ENCODE results near the gene PHLDA3. TPM values are rescaled to one million over a fixed set of nuclear protein-coding genes. Genes with fewer than 3 reads are reported as not detected.

Gene PHLDA3
- total RNA-seq, 1 donor from 2014 or later, result 9.2 TPM

DNA sequence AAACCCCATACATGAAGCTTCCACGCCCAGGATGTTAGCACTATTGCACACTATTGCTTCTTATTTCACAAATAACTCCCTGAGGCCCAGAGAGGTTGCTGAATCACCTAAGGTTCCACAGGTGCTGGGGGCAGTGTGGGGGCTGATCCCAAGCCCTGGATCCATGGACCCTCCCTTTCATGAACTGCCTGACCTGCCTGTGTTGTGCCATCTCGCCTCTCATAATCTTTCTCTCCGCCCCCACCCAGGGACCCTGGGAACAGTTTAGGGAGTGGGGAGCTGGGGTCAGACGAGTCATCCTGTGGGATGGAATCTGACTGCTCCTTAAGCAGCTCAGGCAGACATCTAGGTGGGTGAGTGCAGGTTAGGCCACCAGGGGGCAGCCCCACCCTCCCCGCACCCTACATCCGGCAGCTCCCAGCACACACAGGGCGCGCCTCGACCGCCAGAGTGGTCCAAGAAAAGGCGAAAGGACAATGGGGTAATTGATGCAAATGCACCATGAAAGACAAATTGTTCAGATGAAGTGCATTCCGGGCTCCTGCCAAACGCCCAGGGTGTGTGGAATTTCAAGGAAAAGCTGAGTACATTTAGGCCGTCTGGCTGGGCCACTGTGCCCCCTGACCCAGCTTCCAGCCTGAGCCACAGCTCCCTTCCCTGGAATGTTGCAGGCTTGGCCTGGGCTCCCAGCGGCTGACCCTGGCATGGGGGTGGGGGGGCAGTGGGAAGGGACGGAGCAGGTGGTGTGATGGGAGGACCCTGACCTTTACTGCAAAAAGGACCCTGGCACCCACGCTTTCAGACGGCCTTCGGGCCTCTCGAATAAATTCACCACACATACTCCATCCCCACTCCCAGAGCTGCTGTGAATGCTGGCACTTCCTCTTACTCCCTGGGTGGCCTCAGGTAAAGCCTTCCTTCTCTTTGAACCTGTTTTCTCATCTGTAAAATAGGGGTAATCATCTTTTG is 20.8 kb downstream of the PHLDA3 start:
- intact Hi-C loops (cut with micrococcal nuclease), result loop anchor here (1.0 kb wide), 2 partner anchors 34 to 65 kb away; no protein-coding TSS in a partner anchor
- Mint-ChIP-seq H3K9me3 (no peaks in the 10 kb centered on the region), H3K4me3 (ENCODE audit: low read depth) (no peak overlapping the region), H3K27me3 (ENCODE audit: low read depth) (peaks cover 7% of the 10 kb centered on the region), H3K27ac (no peak overlapping the region), H3K36me3 (ENCODE audit: low read depth) (no peaks in the 10 kb centered on the region), H3K4me1 (ENCODE audit: low read depth) (peaks cover 20% of the 10 kb centered on the region)
- DNase-seq (ENCODE audit: low spot score), result peak; percentile 45

DNA sequence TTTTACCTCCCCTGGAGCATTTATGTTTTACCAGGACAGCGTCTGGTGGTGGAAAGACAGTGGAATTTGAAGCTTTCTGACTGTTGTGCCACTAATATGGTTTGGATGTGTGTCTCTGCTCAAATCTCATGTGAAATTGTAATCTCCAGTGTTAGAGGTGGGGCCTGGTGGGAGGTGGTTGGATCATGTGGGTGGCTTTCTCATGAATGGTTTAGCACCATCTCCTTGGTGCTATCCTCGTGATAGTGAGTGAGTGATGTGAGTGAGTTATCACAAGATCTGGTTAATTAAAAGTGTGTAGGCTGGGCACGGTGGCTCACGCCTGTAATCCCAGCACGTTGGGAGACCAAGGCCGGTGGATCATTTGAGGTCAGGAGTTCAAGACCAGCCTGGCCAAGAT is 23.7 kb downstream of the PHLDA3 start:
- DNase-seq (ENCODE audit: low spot score), result no peak
- H3K4me3 Mint-ChIP-seq (ENCODE audit: low read depth), result no peak overlapping the region
- H3K27ac Mint-ChIP-seq, result no peak overlapping the region
- no peaks in the 10 kb centered on the region for H3K9me3 Mint-ChIP-seq
- H3K36me3 Mint-ChIP-seq (ENCODE audit: low read depth), result no peaks in the 10 kb centered on the region
- intact Hi-C loops (cut with micrococcal nuclease), result no loop called here
- peaks cover 13% of the 10 kb centered on the region for H3K4me1 Mint-ChIP-seq (ENCODE audit: low read depth)
- peaks cover 23% of the 10 kb centered on the region for H3K27me3 Mint-ChIP-seq (ENCODE audit: low read depth)

DNA sequence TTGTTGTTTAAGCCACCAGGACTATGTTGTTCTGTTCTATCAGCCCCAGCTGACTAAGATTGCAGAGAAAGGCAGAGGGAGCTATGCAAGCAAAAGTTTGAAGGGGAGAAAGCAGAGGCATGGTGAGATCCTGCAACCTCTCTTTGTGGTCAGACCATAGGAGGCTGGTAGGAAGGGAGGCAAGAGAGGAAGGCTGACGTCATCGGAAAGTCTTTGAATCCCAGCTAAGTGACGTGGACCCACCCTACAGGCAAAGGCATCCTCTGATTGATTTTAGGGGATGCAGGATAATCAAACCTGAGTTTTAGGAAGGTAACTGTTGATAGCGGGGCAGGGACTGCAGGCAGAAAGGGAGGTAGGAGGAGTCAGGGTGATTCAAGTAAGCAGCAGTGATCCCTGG is 24.2 kb downstream of the PHLDA3 start:
- intact Hi-C loops (cut with micrococcal nuclease), result no loop called here
- H3K4me3 Mint-ChIP-seq (ENCODE audit: low read depth), result no peak overlapping the region
- H3K27me3 Mint-ChIP-seq (ENCODE audit: low read depth), result peaks cover 24% of the 10 kb centered on the region
- no peaks in the 10 kb centered on the region for H3K9me3 Mint-ChIP-seq
- H3K36me3 Mint-ChIP-seq (ENCODE audit: low read depth), result no peaks in the 10 kb centered on the region
- DNase-seq (ENCODE audit: low spot score), result no peak
- H3K4me1 Mint-ChIP-seq (ENCODE audit: low read depth), result peaks cover 13% of the 10 kb centered on the region
- no peak overlapping the region for H3K27ac Mint-ChIP-seq

DNA sequence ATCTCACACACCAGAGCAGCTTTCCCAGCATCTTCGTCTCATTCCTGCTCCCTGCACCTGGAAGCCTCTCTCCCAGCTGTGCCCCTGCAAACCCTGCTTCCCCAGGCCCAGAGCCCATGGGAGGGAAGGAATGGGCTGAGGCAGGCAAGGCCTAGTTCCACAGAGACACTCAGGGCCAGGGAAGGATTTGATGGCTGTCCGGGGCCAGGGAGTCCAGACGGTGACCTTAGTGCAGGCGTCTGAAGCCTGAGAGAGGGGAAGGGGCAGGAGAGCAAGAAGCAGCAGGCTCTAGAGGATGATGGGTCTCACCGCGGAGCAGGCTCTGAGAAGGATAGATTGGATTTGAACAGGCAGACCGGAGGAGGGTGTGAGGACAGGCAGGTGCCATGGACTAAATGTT is 25.2 kb downstream of the PHLDA3 start:
- intact Hi-C loops (cut with micrococcal nuclease), result no loop called here
- no peaks in the 10 kb centered on the region for H3K9me3 Mint-ChIP-seq
- H3K4me3 Mint-ChIP-seq (ENCODE audit: low read depth), result no peak overlapping the region
- DNase-seq (ENCODE audit: low spot score), result no peak
- H3K27ac Mint-ChIP-seq, result no peak overlapping the region
- no peaks in the 10 kb centered on the region for H3K36me3 Mint-ChIP-seq (ENCODE audit: low read depth)
- peaks cover 25% of the 10 kb centered on the region for H3K27me3 Mint-ChIP-seq (ENCODE audit: low read depth)
- H3K4me1 Mint-ChIP-seq (ENCODE audit: low read depth), result peaks cover 13% of the 10 kb centered on the region

DNA sequence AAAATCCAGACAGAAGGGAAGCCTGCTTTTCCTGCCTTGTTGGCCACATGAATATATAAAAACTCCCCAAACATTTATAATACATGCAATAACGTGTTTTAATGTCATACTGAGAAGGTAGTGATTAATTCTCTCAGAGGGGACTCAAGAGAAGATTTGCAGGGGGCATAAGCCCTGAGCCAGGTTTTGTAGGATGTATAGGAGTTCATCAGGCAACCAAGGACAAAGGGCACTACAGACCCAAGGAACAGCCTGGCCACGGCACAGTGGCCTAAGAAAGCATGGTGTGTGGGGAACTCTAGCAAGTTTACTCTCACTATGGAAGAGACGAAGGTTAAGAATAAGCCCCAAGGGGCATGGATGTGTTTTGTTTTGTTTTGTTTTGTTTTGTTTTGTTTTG is 32.0 kb downstream of the PHLDA3 start:
- Mint-ChIP-seq H3K27me3 (ENCODE audit: low read depth) (peaks cover 30% of the 10 kb centered on the region), H3K27ac (no peak overlapping the region), H3K36me3 (ENCODE audit: low read depth) (no peaks in the 10 kb centered on the region), H3K4me1 (ENCODE audit: low read depth) (peaks cover 5% of the 10 kb centered on the region), H3K4me3 (ENCODE audit: low read depth) (no peak overlapping the region), H3K9me3 (no peaks in the 10 kb centered on the region)
- no peak for DNase-seq (ENCODE audit: low spot score)
- intact Hi-C loops (cut with micrococcal nuclease), result no loop called here

DNA sequence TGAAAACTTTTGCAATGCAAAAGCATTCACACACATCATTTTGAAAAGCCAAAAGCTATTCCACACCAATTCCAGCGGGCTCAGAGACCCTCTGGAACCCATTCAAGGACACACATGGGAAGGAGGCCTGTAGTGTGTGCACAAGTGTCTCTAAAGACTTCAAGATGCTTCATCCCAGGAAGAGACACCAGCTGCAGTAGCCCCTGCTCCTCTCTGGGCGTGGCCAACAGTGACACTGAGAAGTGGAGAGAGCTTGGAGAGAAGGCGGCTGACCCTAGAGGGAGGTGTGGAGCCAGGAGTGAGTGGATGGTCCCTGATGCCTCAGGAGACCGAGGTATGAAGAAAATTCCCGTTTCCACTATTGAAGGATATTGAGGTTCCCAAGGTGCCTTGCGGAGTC is 32.6 kb downstream of the PHLDA3 start:
- Mint-ChIP-seq H3K4me1 (ENCODE audit: low read depth) (peaks cover 5% of the 10 kb centered on the region), H3K27me3 (ENCODE audit: low read depth) (peaks cover 25% of the 10 kb centered on the region), H3K4me3 (ENCODE audit: low read depth) (no peak overlapping the region), H3K27ac (no peak overlapping the region), H3K36me3 (ENCODE audit: low read depth) (no peaks in the 10 kb centered on the region), H3K9me3 (no peaks in the 10 kb centered on the region)
- DNase-seq (ENCODE audit: low spot score), result no peak
- intact Hi-C loops (cut with micrococcal nuclease), result no loop called here

DNA sequence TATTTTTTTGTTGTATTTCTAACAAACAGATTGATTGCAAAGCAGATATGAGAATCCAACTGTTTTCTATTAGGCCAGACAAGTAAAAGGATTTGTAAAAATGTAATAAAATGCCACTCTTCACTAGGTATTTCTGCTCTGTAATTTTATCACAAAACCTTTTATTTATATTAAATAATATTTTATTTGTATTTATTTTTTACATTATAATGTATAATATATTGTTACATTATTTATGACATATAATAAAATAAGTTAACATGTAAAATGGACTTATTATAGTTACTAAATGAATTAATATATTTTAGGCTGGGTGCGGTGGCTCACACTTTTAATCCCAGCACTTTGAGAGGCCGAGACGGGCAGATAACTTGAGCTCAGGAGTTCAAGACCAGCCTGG is 34.7 kb downstream of the PHLDA3 start:
- Mint-ChIP-seq H3K9me3 (no peaks in the 10 kb centered on the region), H3K4me3 (ENCODE audit: low read depth) (no peak overlapping the region), H3K36me3 (ENCODE audit: low read depth) (no peaks in the 10 kb centered on the region), H3K27me3 (ENCODE audit: low read depth) (peaks cover 22% of the 10 kb centered on the region), H3K27ac (no peak overlapping the region), H3K4me1 (ENCODE audit: low read depth) (peaks cover 5% of the 10 kb centered on the region)
- no peak for DNase-seq (ENCODE audit: low spot score)
- intact Hi-C loops (cut with micrococcal nuclease), result loop anchor here (2.0 kb wide), 1 partner anchor 47 kb away; no protein-coding TSS in a partner anchor

DNA sequence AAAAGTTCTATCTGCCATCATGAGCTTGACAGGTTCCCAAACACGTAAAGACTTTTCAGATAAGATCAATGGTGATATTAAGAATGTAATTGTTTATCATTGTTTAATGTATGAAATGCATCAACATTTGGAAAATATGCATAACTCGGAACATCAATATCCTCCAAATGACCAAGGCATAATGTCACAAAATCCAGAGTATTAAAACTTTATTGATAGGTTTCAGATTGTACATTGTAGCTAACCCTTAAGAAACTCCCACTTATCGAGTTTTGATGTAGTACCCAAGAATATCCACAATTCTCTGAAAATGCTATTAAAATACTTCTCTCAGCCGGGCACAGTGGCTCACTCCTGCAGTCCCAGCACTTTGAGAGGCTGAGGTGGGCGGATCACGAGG is 35.4 kb downstream of the PHLDA3 start:
- no peak for DNase-seq (ENCODE audit: low spot score)
- H3K9me3 Mint-ChIP-seq, result no peaks in the 10 kb centered on the region
- intact Hi-C loops (cut with micrococcal nuclease), result loop anchor here (2.0 kb wide), 1 partner anchor 47 kb away; no protein-coding TSS in a partner anchor
- no peaks in the 10 kb centered on the region for H3K36me3 Mint-ChIP-seq (ENCODE audit: low read depth)
- no peak overlapping the region for H3K4me3 Mint-ChIP-seq (ENCODE audit: low read depth)
- H3K27ac Mint-ChIP-seq, result no peak overlapping the region
- H3K27me3 Mint-ChIP-seq (ENCODE audit: low read depth), result peaks cover 22% of the 10 kb centered on the region
- H3K4me1 Mint-ChIP-seq (ENCODE audit: low read depth), result peaks cover 5% of the 10 kb centered on the region

DNA sequence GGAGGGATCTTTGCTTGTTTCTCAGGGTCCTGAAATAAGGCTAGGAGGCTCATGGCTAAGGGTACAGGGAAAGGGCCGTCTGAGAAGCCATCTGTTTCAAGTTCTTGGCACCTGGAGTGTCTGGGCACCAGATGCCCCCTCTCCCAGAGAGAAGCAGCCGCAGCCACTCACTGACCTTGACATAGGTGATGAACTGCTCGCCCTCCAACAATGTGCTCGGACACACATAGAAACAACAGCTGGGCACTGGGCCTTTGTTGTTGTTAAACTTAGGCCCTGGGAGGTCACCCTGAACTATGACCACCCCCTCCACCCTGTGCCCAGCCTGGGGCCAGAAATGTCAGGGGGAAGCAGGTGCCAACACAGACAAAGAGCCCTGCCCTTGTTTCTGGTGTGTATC is 38.2 kb downstream of the PHLDA3 start:
- Mint-ChIP-seq H3K9me3 (no peaks in the 10 kb centered on the region), H3K36me3 (ENCODE audit: low read depth) (no peaks in the 10 kb centered on the region), H3K4me3 (ENCODE audit: low read depth) (no peak overlapping the region), H3K4me1 (ENCODE audit: low read depth) (peaks cover 5% of the 10 kb centered on the region), H3K27ac (no peak overlapping the region), H3K27me3 (ENCODE audit: low read depth) (peaks cover 12% of the 10 kb centered on the region)
- intact Hi-C loops (cut with micrococcal nuclease), result no loop called here
- DNase-seq (ENCODE audit: low spot score), result no peak

DNA sequence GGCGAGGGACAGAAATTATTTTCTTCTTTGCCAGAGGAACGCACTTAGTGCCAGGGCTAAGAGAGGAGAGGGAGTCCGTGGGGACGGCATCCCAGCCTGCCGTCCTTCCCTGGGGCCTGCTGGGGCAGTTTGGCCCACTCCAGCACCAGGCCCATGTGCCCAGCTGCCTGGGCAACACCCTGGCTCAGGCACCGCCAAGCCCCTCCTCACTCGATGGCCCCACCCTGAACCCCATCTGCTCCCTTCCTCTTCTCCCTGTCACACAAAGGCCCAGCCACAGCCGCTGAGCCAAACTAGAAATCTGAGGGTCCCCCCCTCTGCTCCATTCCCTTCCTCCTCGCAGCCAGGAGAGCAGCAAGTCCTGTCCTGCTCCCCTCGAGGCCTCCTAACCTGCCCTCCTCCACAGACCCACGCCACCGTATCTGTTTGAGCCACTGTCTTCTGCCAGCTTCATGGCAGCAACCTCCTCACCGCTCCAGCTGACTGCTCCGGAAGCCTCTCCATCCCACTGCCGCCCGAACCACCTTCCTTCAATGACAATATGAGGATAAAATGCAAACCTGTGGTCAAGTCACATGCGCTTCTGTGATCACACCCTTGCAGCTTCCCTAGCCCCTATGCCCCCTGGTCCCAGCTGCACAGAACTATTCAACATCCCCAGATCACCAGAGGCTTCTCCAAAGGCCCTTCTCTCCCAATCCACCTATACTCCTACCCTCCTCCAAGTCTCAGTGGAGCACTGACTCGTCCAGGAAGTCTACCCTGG is 39.1 kb downstream of the PHLDA3 start:
- Mint-ChIP-seq H3K27ac (no peak overlapping the region), H3K4me3 (ENCODE audit: low read depth) (no peak overlapping the region), H3K4me1 (ENCODE audit: low read depth) (peaks cover 3% of the 10 kb centered on the region), H3K27me3 (ENCODE audit: low read depth) (peaks cover 10% of the 10 kb centered on the region), H3K36me3 (ENCODE audit: low read depth) (no peaks in the 10 kb centered on the region), H3K9me3 (no peaks in the 10 kb centered on the region)
- intact Hi-C loops (cut with micrococcal nuclease), result no loop called here
- no peak for DNase-seq (ENCODE audit: low spot score)

DNA sequence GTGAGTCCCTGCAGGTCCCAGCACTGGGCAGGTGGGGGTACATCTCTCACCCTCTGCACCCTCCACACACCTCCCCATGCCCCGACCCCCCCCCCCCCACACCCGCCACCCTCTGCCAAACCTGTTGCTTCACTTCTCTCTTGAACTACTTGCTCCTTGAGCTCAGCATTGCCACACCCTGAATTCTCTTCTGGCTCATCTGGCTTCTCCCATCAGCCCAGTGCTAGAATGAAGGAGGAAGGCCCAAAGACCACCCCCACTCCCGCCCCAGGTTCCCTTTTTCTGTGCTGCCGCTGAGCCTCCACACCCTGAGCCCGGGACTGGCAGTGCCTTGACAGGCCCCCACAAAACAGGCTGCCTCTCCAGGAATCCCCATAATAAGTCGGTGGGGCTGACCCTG is 41.0 kb downstream of the PHLDA3 start:
- no peaks in the 10 kb centered on the region for H3K36me3 Mint-ChIP-seq (ENCODE audit: low read depth)
- DNase-seq (ENCODE audit: low spot score), result no peak
- H3K27me3 Mint-ChIP-seq (ENCODE audit: low read depth), result peaks cover 10% of the 10 kb centered on the region
- peaks cover 3% of the 10 kb centered on the region for H3K4me1 Mint-ChIP-seq (ENCODE audit: low read depth)
- H3K9me3 Mint-ChIP-seq, result no peaks in the 10 kb centered on the region
- H3K27ac Mint-ChIP-seq, result no peak overlapping the region
- no peak overlapping the region for H3K4me3 Mint-ChIP-seq (ENCODE audit: low read depth)
- intact Hi-C loops (cut with micrococcal nuclease), result no loop called here

DNA sequence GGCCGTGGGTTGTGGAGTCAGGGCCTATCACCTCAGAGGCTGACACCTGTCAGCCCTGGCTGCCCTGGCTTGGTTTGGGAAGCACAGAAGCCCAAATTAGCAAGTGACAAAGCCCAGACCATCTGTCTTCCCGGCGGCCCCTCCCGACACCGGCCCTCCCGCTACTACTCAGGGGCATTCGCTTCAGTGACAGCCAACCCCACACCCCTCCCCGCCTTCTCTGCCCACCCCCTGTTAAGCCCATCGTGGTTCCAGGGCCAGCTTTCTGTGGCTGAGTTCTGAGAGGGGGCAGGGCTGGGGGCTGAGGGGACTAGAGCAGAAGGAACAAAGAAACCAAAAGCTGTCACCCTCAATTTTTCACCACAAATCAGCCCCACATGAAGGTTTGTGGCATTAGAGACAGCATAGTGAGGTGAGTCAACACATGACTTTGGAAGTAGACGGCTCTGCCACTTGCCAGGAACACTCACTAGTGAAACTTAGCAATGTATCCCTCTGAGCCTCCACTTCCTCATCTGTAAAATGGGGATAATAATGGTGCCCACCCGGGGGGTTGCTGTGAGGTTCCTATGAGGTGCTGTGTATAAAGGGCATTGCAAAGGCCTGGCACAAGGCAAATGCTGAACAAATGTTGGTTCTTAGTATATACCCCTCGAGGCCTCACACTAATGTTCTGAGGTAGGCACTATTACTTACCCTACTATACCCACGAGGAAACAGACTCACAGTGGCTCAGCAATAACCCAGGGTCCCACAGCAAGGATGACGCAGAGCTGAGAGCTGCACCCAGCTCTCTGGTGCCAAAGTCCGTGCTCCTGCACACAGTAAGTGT is 42.3 kb downstream of the PHLDA3 start:
- no peak for DNase-seq (ENCODE audit: low spot score)

More for the DNA sequence above, 42.3 kb downstream of the PHLDA3 start:
- no peaks in the 10 kb centered on the region for H3K36me3 Mint-ChIP-seq (ENCODE audit: low read depth)
- H3K27ac Mint-ChIP-seq, result no peak overlapping the region
- H3K9me3 Mint-ChIP-seq, result no peaks in the 10 kb centered on the region
- H3K4me3 Mint-ChIP-seq (ENCODE audit: low read depth), result no peak overlapping the region
- H3K4me1 Mint-ChIP-seq (ENCODE audit: low read depth), result peaks cover 3% of the 10 kb centered on the region
- intact Hi-C loops (cut with micrococcal nuclease), result no loop called here
- H3K27me3 Mint-ChIP-seq (ENCODE audit: low read depth), result peaks cover 10% of the 10 kb centered on the region
